PFSK-1 (cell line): ENCODE data around the gene MDM1.

ENCODE experiments used
- FOXP2 ChIP-seq: optimal IDR thresholded peaks from 2 replicates; pipeline ENCODE3; 2011; ENCODE audit warnings: borderline replicate concordance, control low read depth, inconsistent platforms; ENCODE audit not compliant: insufficient read depth; ENCODE audit errors: extremely low read length, extremely low read depth
- POLR2AphosphoS5 ChIP-seq: IDR thresholded peaks from 2 replicates; pipeline ENCODE4 v1.6.1; 2012; ENCODE audit warnings: low read depth, mild to moderate bottlenecking, control low read depth, low read length, moderate library complexity
- SIN3A ChIP-seq: IDR thresholded peaks from 2 replicates; pipeline ENCODE4 v1.6.1; 2012; ENCODE audit warnings: mild to moderate bottlenecking, low read length, moderate library complexity, borderline replicate concordance; ENCODE audit not compliant: insufficient read depth
- TAF1 ChIP-seq: IDR thresholded peaks from 2 replicates; pipeline ENCODE4 v1.6.1; 2012; ENCODE audit warnings: low read length, control low read depth, borderline replicate concordance; ENCODE audit not compliant: insufficient read depth
- TF ChIP-seq, protein P1 (sequence below), 2 experiments: IDR thresholded peaks; 2 replicates each; pipeline versions ENCODE4 v1.6.1 to v1.8.0; 2011 to 2012; ENCODE audit warnings: low read depth in 2 of 2, low read length in 2 of 2, control low read depth in 1 of 2, inconsistent platforms in 1 of 2, mild to moderate bottlenecking in 1 of 2, moderate library complexity in 1 of 2; ENCODE audit not compliant: insufficient read depth in 1 of 2

DNA sequence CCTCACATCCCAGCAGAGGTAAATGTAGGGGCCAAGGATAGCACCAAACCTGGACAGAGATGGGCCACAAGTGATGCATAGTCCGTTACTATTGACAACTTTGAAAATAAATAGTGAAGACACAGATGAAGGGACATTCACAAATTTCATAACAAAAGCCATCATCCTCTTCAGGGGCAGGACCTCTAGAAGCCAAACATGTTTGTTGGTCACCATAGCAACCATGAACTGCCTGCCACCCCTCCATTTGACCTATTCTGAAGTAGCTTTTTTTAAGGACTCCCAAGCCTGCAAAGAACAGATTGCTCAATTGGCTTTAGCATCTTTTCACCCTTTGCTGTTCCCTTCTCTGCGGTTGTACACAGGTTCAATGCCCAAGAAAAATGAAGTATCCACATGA is 35.7 kb upstream of the MDM1 start:
- TF ChIP-seq, protein P1, sequence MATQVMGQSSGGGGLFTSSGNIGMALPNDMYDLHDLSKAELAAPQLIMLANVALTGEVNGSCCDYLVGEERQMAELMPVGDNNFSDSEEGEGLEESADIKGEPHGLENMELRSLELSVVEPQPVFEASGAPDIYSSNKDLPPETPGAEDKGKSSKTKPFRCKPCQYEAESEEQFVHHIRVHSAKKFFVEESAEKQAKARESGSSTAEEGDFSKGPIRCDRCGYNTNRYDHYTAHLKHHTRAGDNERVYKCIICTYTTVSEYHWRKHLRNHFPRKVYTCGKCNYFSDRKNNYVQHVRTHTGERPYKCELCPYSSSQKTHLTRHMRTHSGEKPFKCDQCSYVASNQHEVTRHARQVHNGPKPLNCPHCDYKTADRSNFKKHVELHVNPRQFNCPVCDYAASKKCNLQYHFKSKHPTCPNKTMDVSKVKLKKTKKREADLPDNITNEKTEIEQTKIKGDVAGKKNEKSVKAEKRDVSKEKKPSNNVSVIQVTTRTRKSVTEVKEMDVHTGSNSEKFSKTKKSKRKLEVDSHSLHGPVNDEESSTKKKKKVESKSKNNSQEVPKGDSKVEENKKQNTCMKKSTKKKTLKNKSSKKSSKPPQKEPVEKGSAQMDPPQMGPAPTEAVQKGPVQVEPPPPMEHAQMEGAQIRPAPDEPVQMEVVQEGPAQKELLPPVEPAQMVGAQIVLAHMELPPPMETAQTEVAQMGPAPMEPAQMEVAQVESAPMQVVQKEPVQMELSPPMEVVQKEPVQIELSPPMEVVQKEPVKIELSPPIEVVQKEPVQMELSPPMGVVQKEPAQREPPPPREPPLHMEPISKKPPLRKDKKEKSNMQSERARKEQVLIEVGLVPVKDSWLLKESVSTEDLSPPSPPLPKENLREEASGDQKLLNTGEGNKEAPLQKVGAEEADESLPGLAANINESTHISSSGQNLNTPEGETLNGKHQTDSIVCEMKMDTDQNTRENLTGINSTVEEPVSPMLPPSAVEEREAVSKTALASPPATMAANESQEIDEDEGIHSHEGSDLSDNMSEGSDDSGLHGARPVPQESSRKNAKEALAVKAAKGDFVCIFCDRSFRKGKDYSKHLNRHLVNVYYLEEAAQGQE (IDR thresholded peaks at IDR 0.05; ENCODE audit: insufficient read depth in 1 of 2, low read depth in 2 of 2, low read length in 2 of 2): no peak
- TF ChIP-seq POLR2AphosphoS5 (no peak), FOXP2 (no peak), TAF1 (no peak), SIN3A (no peak)
